Hepatocyte (in vitro differentiated cells): Measurements from ENCODE around the gene GLRX2.

Source experiments
- CTCF ChIP-seq: fragments of 200-600 bp; sonication (generic); IDR thresholded peaks from 2 replicates; pipeline ENCODE4 v1.5.1; 2016; ENCODE audit warnings: antibody characterized with exemption, mild to moderate bottlenecking; ENCODE audit not compliant: poor library complexity
- EZH2 ChIP-seq: fragments of 200-600 bp; sonication (generic); IDR thresholded peaks from 2 replicates; pipeline ENCODE4 v1.6.1; 2016; ENCODE audit warnings: antibody characterized with exemption, mild to moderate bottlenecking, borderline replicate concordance

GRCh38 chr1:193141804-193142203 lies 36.6 kb upstream of the GLRX2 start:
- TF ChIP-seq EZH2 = no peak
- no peak for TF ChIP-seq CTCF
